Amniotic epithelial cell (primary cell): ENCODE results near the gene OLFML2B.
"Not testable (repeated sequence)": the region's sequence is repeated elsewhere in the genome, so short reads cannot be mapped to it uniquely, and the experiment has no call there.

Experiments used
- DNase-seq: peaks from one replicate; pipeline ENCODE4 v3.0.0-alpha.2; 2010; ENCODE audit warnings: low read depth

OLFML2B gene

GRCh38 chr1:162023547-162024501 is at the start of gene OLFML2B:
Gene OLFML2B, minus strand, starts transcription at chr1:162023869. Its CDS starts 439 bp downstream, at chr1:162023430.
- DNase-seq, result peak; percentile 79

- no peak for DNase-seq
Measured at GRCh38 chr1:162072740-162073139, 49.1 kb upstream of the OLFML2B start.

DNA sequence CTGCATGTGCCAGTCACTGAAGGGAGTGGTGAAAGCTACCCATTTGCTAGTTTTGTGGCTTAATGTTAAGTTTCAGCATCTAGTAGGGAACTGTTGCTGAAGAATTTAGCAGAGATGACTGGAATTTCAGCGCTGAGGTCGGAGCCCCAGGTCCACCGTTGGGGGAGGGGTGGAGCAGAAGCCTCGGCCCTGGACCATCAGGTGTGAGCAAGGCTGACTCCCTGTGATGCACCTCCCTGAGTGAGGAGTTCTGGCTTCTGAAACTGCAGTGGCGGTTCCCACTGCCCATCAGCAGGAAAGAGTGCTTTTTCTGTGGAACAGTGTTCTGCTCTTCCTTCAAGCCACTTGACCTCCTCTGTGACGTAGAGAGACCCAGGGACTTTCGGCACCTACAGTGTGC is 47.2 kb upstream of the OLFML2B start:
- DNase-seq, result no peak

- no peak for DNase-seq
Measured at GRCh38 chr1:162070094-162070748, 46.6 kb upstream of the OLFML2B start.

DNA sequence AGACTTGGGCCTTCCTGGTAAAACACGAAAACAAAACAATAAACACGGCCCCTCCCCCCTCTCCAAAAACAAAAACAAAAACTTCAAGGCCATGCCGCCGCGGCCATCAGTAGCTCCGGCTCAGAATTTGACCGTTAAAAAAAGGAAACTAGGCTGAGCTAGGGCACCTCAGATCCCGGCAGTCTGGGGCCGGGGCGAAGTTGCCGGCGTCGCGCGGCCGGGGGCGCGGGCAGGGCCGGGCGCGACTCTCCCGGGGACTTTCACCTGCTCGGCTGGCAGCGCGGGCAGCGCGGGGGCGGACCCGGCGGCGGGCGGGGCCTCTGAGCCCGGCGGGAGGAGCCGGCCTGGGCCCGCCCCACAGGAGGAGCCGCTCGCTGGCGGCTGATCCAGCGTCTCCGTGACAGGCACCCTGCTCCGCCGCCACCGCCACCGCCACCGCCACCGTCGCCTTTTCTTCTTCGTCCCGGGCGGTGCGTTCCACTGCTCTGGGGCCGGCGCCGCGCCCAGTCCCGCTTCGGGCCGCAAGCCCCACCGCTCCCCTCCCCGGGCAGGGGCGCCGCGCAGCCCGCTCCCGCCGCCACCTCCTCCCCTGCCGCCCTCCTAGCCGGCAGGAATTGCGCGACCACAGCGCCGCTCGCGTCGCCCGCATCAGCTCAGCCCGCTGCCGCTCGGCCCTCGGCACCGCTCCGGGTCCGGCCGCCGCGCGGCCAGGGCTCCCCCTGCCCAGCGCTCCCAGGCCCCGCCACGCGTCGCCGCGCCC is 45.8 kb upstream of the OLFML2B start, which contains the start of gene NOS1AP:
NOS1AP (plus strand) TSS at position 358 of the 760 bp plus-strand sequence. CDS start 487 bp downstream, outside the sequence.
- DNase-seq, result no peak

DNA sequence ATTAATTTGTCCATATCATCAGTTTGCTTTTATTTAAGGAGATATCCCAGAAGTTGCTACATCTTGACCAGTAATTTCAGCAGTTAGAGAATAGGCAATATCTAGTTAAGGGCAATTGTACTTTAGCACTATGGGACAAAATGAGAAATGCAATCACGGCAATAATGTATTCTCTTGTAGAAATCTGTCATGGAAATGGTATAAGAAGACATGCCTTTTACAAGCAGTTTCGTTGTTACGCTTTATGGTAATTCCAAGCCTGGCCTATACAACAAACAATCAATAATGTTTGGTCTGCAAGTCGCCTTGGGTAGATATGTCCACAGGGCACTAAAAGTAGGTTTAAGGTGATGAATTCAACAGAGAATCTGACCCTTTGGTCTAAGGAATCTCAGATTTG is 44.6 kb upstream of the OLFML2B start:
- DNase-seq, result no peak

- no peak for DNase-seq
Measured at GRCh38 chr1:162067466-162067865, 43.8 kb upstream of the OLFML2B start.

- DNase-seq, result not testable (repeated sequence)
Measured at GRCh38 chr1:162066836-162067235, 43.2 kb upstream of the OLFML2B start.

DNA sequence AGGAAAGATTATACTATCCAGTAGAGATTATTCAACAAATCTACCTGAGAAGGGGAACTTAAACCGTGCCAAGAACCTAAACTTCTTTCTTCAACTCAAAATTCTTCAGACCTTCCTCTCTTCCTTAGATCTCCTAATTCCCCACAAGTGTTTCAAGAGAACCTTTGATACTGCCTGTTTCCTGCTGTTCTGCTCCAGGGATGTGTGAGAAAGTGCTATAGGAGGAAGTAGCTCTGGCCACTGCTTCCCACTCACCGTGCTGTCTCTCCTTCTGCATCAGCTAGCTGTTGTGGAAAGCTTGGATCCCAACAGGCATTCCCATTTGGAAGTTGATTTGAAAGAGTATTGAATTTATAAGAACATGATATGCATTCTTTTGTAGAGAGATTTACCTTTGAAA is 41.3 kb upstream of the OLFML2B start:
- no peak for DNase-seq

GRCh38 chr1:162062542-162063015 is 38.9 kb upstream of the OLFML2B start:
- DNase-seq, result peak; percentile 67

GRCh38 chr1:162060314-162060713 is 36.6 kb upstream of the OLFML2B start:
- DNase-seq, result no peak

DNA sequence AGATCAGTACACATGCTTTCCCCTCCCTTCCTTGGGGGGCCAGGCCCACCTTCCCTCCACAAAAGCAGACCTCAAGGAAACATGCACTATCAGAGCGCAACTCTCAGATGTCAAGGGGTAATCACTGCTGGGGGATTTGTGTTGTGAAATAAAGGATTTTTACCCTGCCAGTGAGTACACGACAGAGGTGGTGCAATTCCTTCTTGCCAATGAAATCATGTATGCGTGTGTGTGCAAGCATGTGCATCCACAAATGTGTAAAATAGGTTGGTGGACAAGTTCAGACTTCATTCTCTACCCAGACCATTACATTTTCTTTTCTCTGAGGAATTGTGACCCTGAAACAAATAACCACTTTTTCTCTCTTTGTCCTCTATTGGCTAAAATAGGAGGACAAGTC is 36.1 kb upstream of the OLFML2B start:
- DNase-seq, result peak; percentile 58

DNA sequence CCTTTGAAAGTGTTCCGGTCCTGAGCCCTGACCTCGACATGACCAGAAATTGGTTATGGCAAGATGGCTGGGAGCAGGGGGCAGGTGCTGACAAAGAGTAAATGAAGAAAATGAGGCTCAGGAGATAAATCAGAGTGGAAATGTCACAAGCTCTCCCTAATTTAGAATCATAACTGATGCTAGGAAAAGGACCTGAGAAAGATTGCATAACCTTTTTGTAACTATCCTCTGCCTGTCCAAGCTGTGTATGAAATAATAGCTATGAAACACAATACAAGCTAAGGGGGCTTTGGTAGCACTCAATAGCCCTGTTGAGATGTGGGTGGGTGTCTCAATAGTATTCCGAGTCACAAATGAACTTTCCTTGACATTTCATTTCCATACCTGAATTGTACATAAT is 32.9 kb upstream of the OLFML2B start:
- no peak for DNase-seq

GRCh38 chr1:162056043-162056442 is 32.4 kb upstream of the OLFML2B start:
- peak; percentile 61 for DNase-seq

- DNase-seq, result peak; percentile 86
Measured at GRCh38 chr1:162055062-162055461, 31.4 kb upstream of the OLFML2B start.

- DNase-seq, result not testable (repeated sequence)
Measured at GRCh38 chr1:162053949-162054348, 30.3 kb upstream of the OLFML2B start.

GRCh38 chr1:162046921-162047320 is 23.3 kb upstream of the OLFML2B start:
- DNase-seq, result no peak

DNA sequence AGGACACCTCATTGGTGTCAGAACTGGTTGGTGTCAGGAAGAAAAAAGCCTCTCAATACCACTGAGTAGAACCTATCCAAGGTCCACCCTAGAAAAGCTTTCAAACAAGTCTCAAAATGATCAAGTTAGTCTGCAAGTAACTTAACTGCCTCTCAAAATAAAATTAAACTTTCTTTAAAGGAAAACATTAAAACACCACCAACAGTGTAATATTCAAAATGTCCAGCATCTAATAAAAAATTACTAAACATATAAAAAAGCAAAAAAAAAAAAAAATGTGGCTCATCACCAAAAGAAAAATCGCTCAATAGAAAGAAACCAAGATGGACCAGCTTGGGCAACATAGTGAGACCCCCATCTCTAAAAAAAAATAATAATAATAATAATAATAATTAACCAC is 18.7 kb upstream of the OLFML2B start:
- no peak for DNase-seq

DNA sequence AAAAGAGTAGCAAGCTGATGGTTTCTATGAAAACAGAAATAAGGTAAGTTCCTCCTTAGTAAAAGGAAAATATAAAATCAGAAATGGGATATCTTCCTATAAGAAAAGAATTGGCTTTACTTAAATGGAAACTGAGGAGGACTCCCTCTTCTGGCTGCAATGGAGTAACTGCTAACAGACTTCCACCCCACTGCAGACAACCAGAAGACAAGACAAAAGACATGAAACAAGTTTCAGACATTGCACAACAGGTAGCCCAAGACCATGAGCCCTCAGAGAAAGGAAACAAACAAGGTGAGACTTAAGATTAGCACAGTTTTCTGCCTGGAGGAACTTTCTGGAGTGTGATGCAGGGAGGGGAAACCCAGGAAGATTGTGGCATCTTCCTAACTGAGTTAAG is 17.0 kb upstream of the OLFML2B start:
- DNase-seq, result peak; percentile 77

GRCh38 chr1:162040001-162040400 is 16.3 kb upstream of the OLFML2B start:
- DNase-seq, result peak; percentile 24

DNA sequence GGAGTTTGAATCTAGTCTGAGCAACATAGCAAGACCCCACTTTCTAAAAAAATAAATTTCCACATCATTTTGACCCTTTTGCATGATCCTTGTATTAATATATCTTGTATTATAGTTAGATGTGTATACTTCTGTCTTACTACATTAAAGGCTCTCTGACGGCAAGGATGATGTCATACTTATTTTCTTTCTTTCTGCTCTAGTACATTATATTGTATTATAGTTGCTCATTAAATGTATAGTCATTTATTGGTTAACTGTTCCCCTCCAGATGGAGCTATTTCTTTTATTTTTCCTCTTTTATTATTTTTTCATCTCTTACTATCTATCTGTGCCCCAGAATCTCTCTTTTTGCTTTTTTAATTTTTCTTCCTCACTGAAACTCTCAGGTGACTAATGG is 15.0 kb upstream of the OLFML2B start:
- DNase-seq, result no peak

GRCh38 chr1:162036163-162036562 is 12.5 kb upstream of the OLFML2B start:
- DNase-seq, result no peak
